NT2/D1 (cell line): Measurements from ENCODE around the gene NES.

Experiments used
- SUZ12 ChIP-seq: IDR thresholded peaks from 2 replicates; pipeline ENCODE4 v1.6.1; 2011; ENCODE audit not compliant: insufficient read length, insufficient read depth; ENCODE audit errors: extremely low read depth
- YY1 ChIP-seq: IDR thresholded peaks from 2 replicates; pipeline ENCODE4 v1.6.1; 2011; ENCODE audit not compliant: insufficient read length, insufficient read depth

DNA sequence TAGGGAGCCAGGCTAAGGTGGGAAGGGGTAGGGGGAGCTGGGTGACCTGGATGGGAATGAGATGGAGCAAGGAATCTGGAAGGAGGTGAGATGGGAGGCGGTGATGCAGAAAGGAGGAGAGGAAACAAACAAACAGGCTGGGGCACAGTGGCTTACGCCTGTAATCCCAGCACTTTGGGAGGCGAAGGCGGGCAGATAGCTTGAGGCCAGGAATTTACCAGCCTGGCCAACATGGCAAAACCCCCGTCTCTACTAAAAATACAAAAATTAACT lies 17.4 kb upstream of the NES start:
- TF ChIP-seq SUZ12 (no peak), YY1 (no peak)
